ENCODE measurements around the gene ALDH3B1.

DNA sequence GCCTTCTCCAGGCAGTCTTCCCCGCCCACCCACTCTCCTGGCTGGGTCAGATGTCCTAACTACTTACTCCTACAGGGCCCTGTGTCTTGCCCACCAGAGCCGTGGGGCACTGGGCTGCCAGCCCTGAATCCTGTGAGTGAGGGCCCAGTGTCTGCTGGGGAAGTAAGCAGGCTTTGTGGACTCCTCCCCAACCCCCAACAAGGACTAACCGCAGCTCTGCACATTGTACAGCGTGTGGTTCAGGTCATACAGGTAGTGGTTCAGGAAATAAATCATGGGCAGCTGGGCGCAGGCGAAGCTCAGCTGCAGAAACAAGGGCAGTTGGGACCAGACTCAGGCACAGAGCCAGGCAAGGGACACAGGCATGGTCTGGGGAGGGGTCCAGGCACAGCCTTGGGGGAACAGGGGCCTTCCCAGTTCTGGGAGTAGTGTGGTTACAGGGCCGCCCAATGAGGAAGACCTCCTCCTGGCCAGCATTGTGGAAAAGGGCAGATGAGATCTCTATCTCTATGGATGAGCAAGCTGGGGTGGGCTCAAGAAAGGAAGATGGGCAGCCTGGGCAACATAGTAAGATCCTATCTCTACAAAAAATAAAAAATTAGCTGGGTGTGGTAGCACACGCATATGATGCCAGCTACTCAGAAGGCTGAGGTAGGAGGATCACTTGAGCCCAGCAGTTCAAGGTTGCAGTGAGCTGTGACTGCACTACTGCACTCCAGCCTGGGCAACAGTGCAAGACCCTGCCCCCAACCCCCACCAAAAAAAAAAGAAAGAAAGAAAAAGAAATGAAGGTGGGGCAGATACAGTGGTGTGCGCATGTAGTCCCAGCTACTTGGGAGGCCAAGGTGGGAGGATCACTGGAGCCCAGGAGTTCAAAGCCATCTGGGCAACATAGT is 11.7 kb upstream of the ALDH3B1 start:
- TF ChIP-seq EZH2phosphoT487 (IDR thresholded peaks at IDR 0.05; ENCODE audit: borderline replicate concordance, low read length) (no peak), EZH2 (IDR thresholded peaks at IDR 0.05; ENCODE audit: low read length, unreplicated experiment) (no peak)

Measured in PC-3 (cell line).